HepG2 (cell line): ENCODE data around the gene NUP85. TPM values are rescaled to one million over a fixed set of nuclear protein-coding genes. Genes with fewer than 3 reads are reported as not detected.

Source experiments
- ATAC-seq: fragments of 200-7000 bp; cut with Tn5 transposase; 3 replicates; pipeline ENCODE4 v1.9.1; 2020; ENCODE audit warnings: mild to moderate bottlenecking, moderate library complexity
- BruUV-seq: library from RNA; stranded (reverse); fragments of 400-500 nt; replicated peaks from 2 replicates; lab custom pipeline; 2021; lab: Mats Ljungman, UMichigan
- CTCF ChIA-PET: fragments of 300-600 bp; formaldehyde crosslinking; extraction: SDS; loops from one replicate; lab custom pipeline; 2021; ENCODE audit warnings: low total read pairs, inconsistent platforms, low intra/inter-chr PET ratio; lab: Yijun Ruan, JAX
- POLR2A ChIA-PET: fragments of 350-600 bp; sonication (Branson Sonifier 250); formaldehyde crosslinking; loops from one replicate; lab custom pipeline; 2020; ENCODE audit warnings: antibody characterized with exemption, inconsistent platforms; lab: Yijun Ruan, JAX
- DNase-seq: peaks from one replicate; pipeline ENCODE4 v3.0.0-alpha.2; 2015; ENCODE audit warnings: low spot score
- FAIRE-seq: peaks from 3 replicates; lab custom pipeline; 2011; peaks lifted over from hg19 to GRCh38; lab: Jason Lieb, UNC
- H2AFZ ChIP-seq: one replicate; pipeline ENCODE4 v1.6.1; 2011; ENCODE audit warnings: low read length, inconsistent platforms
- H3K27ac ChIP-seq: fragments of 300-600 bp; 3 replicates; pipeline ENCODE4 v1.8.0; 2011; ENCODE audit warnings: mixed run types, mild to moderate bottlenecking, mixed read lengths, low read length, inconsistent platforms; ENCODE audit not compliant: insufficient read depth; ENCODE audit errors: extremely low read length
- H3K27me3 ChIP-seq, 2 experiments: fragments of 200-600 bp in 1 of 2; 2 replicates in 1 of 2; 3 replicates in 1 of 2; pipeline versions ENCODE4 v1.6.0 to v1.8.0; 2011; ENCODE audit warnings: low read length in 2 of 2, mild to moderate bottlenecking in 2 of 2, moderate library complexity in 2 of 2, inconsistent platforms in 1 of 2; ENCODE audit not compliant: insufficient read depth in 2 of 2, control insufficient read depth in 1 of 2
- H3K36me3 ChIP-seq, 2 experiments: fragments of 200-600 bp in 1 of 2; replicated peaks in 1 of 2; 2 replicates in 1 of 2; 3 replicates in 1 of 2; pipeline versions ENCODE4 v1.5.1 to v1.8.0; 2011; ENCODE audit warnings: low read length in 2 of 2, inconsistent platforms in 1 of 2; ENCODE audit not compliant: insufficient read depth in 2 of 2, control insufficient read depth in 1 of 2
- H3K4me1 ChIP-seq: 2 replicates; pipeline ENCODE4 v1.5.1; 2012; ENCODE audit warnings: low read length, inconsistent platforms; ENCODE audit not compliant: insufficient read depth
- H3K4me2 ChIP-seq: 2 replicates; pipeline ENCODE4 v1.6.0; 2011; ENCODE audit warnings: low read depth, low read length, inconsistent platforms
- H3K4me3 ChIP-seq, 3 experiments: fragments of 200-600 bp in 1 of 3; sonication (generic), shearing (Covaris generic) in 1 of 3; replicated peaks in 1 of 3; 2 replicates each; pipeline ENCODE4 v1.5.1; 2011 to 2016; ENCODE audit warnings: low read length in 3 of 3, inconsistent platforms in 2 of 3, low read depth in 2 of 3, mild to moderate bottlenecking in 2 of 3, control low read depth in 1 of 3, mixed read lengths in 1 of 3; ENCODE audit not compliant: insufficient read depth in 1 of 3
- H3K79me2 ChIP-seq: one replicate; pipeline ENCODE4 v1.6.1; 2011; ENCODE audit warnings: low read length, inconsistent platforms; ENCODE audit not compliant: insufficient read depth
- H3K9ac ChIP-seq: 2 replicates; pipeline ENCODE4 v1.6.0; 2011; ENCODE audit warnings: mild to moderate bottlenecking, low read depth, low read length, inconsistent platforms; ENCODE audit not compliant: insufficient read depth
- H3K9me3 ChIP-seq: 2 replicates; pipeline ENCODE4 v1.5.1; 2012; ENCODE audit warnings: mild to moderate bottlenecking, low read length
- H4K20me1 ChIP-seq: 2 replicates; pipeline ENCODE4 v1.6.0; 2011; ENCODE audit warnings: inconsistent platforms, mild to moderate bottlenecking, low read length, moderate library complexity; ENCODE audit not compliant: insufficient read depth
- ATF1 ChIP-seq: IDR thresholded peaks from 2 replicates; pipeline ENCODE4 v1.6.1; 2016; ENCODE audit warnings: mild to moderate bottlenecking, control low read depth
- ATM ChIP-seq: fragments of 450-650 bp; IDR thresholded peaks from 2 replicates; pipeline ENCODE4 v1.7.1; 2017; ENCODE audit warnings: mild to moderate bottlenecking, borderline replicate concordance
- ERF ChIP-seq: IDR thresholded peaks from 2 replicates; pipeline ENCODE4 v1.6.1; 2018; ENCODE audit warnings: missing biosample characterization, missing genetic modification reagents
- FIP1L1 ChIP-seq: fragments of 200-400 bp; formaldehyde crosslinking; IDR thresholded peaks from 2 replicates; pipeline ENCODE4 v1.6.1; 2018; ENCODE audit warnings: low read depth, mild to moderate bottlenecking, low read length, moderate library complexity, borderline replicate concordance; ENCODE audit not compliant: insufficient read depth
- NCOA2 ChIP-seq: sonication (generic); formaldehyde crosslinking; IDR thresholded peaks from 2 replicates; pipeline ENCODE4 v1.8.0; 2022; ENCODE audit warnings: inconsistent platforms
- PITX1 ChIP-seq: sonication (generic); formaldehyde crosslinking; IDR thresholded peaks from 2 replicates; pipeline ENCODE4 v1.5.1; 2020; ENCODE audit warnings: mild to moderate bottlenecking, missing genetic modification reagents
- SIX4 ChIP-seq: sonication (generic); formaldehyde crosslinking; IDR thresholded peaks from 2 replicates; pipeline ENCODE4 v1.4.0; 2020; ENCODE audit warnings: missing genetic modification reagents
- SNAPC5 ChIP-seq: sonication (generic); formaldehyde crosslinking; IDR thresholded peaks from 2 replicates; pipeline ENCODE4 v1.8.1; 2023; ENCODE audit warnings: mild to moderate bottlenecking, missing genetic modification reagents, borderline replicate concordance
- TFAP4 ChIP-seq: sonication (generic); IDR thresholded peaks from 2 replicates; pipeline ENCODE4 v1.6.1; 2016; ENCODE audit warnings: low read depth, borderline replicate concordance
- TRIM24 ChIP-seq: sonication (generic); formaldehyde crosslinking; IDR thresholded peaks from 2 replicates; pipeline ENCODE4 v1.8.0; 2022; ENCODE audit warnings: mild to moderate bottlenecking, missing genetic modification reagents
- ZNF142 ChIP-seq: sonication (generic); formaldehyde crosslinking; IDR thresholded peaks from 2 replicates; pipeline ENCODE4 v1.4.0; 2020; ENCODE audit warnings: missing genetic modification reagents
- ZNF496 ChIP-seq: sonication (generic); formaldehyde crosslinking; IDR thresholded peaks from 2 replicates; pipeline ENCODE4 v1.8.1; 2023; ENCODE audit warnings: mild to moderate bottlenecking, moderate library complexity, missing genetic modification reagents; ENCODE audit not compliant: insufficient replicate concordance
- ZNF564 ChIP-seq: sonication (generic); formaldehyde crosslinking; IDR thresholded peaks from 2 replicates; pipeline ENCODE4 v1.8.1; 2023; ENCODE audit warnings: mild to moderate bottlenecking, missing genetic modification reagents
- ZNF703 ChIP-seq: sonication (generic); formaldehyde crosslinking; IDR thresholded peaks from 2 replicates; pipeline ENCODE4 v1.5.1; 2020; ENCODE audit warnings: missing genetic modification reagents, mild to moderate bottlenecking, moderate library complexity, borderline replicate concordance
- WGBS: methylation state at CpG from one replicate; pipeline ENCODE4 v1.1.6; 2017; ENCODE audit warnings: low lambda C conversion rate; 5-methylcytosine and 5-hydroxymethylcytosine counted together
- in situ Hi-C: cut with HindIII; loops from 2 replicates; pipeline ENCODE4 v1.10.0; 2017; ENCODE audit warnings: low pct_unique_long_range_greater_than_20kb; ENCODE audit not compliant: extremely low pct_ligation_motif_present
- intact Hi-C: fragments of 100-400 bp; cut with micrococcal nuclease; formaldehyde crosslinking; loops from one replicate; pipeline ENCODE4 v1.10.0; 2022; ENCODE audit not compliant: unreplicated experiment
- polyA plus RNA-seq, 8 experiments: library from polyadenylated mRNA; depleted of rRNA in 3 of 8; stranded (reverse) in 7 of 8; unstranded in 1 of 8; fragments of >200 nt; fragmentation: Illumina TruSeq in 4 of 8; extraction: Trizol in 4 of 8; gene quantifications; 2 replicates each; pipeline versions ENCODE4 v1.2.1 to v1.2.3, GENCODE V29; 2011 to 2016; ENCODE audit warnings: low read depth in 4 of 8, missing spikeins in 1 of 8, mixed read lengths in 1 of 8; ENCODE audit not compliant: insufficient read depth in 1 of 8
- total RNA-seq, 5 experiments: library from RNA; depleted of rRNA; stranded (reverse); fragments of >200 nt; fragmentation: Illumina TruSeq; extraction: Trizol; gene quantifications; 2 replicates each; pipeline ENCODE4 v1.2.3, GENCODE V29; 2016; ENCODE audit warnings: low read depth in 1 of 5

NUP85 gene
- total and polyA plus RNA-seq, 2 of the 13 experiments (the other 11 are each of a cell fraction or from before 2014, with no cell fraction given): 89.1 to 124 TPM

- TF ChIP-seq ZNF703: no peak
Measured at GRCh38 chr17:75231071-75231470, 25.6 kb downstream of the NUP85 start (continued).

GRCh38 chr17:75231741-75232464, 26.4 kb downstream of the NUP85 start:
- no peaks in the 10 kb centered on the region for H4K20me1 ChIP-seq
- no peak for ATAC-seq
- no peaks in the 10 kb centered on the region for H3K4me1 ChIP-seq
- intact Hi-C loops: no loop called here
- DNase-seq: no peak
- ChIA-PET CTCF (no interaction called here), POLR2A (no interaction called here)
- H2AFZ ChIP-seq: no peak overlapping the region
- no peak overlapping the region for H3K27ac ChIP-seq
- 95% methylated on average over 16 of the region's 18 CpGs for WGBS
- no TSS peak for BruUV-seq
- H3K4me3 ChIP-seq: no peak overlapping the region
- H3K79me2 ChIP-seq: no peaks in the 10 kb centered on the region
- H3K9me3 ChIP-seq: no peaks in the 10 kb centered on the region
- in situ Hi-C loops: no loop called here
- H3K9ac ChIP-seq: no peak overlapping the region
- no peaks in the 10 kb centered on the region for H3K27me3 ChIP-seq
- H3K36me3 ChIP-seq: peaks cover 51 to 83% of the 10 kb centered on the region in 2 experiments
- FAIRE-seq: no peak
- no peak overlapping the region for H3K4me2 ChIP-seq
- TF ChIP-seq NCOA2 (CRISPR knock-in tag): no peak
- no peak for TF ChIP-seq ZNF564
- no peak for TF ChIP-seq TFAP4
- no peak for TF ChIP-seq PITX1
- no peak for TF ChIP-seq ZNF142 (CRISPR knock-in tag)
- TF ChIP-seq ATM: no peak
- no peak for TF ChIP-seq FIP1L1
- TF ChIP-seq SIX4: no peak
- no peak for TF ChIP-seq ATF1
- no peak for TF ChIP-seq SNAPC5 (CRISPR knock-in tag)
- TF ChIP-seq ERF (CRISPR knock-in tag): no peak
- TF ChIP-seq ZNF496 (CRISPR knock-in tag): no peak
- no peak for TF ChIP-seq TRIM24
